GM12878 (cell line): ENCODE data around the gene STYXL1. TPM values are rescaled to one million over a fixed set of nuclear protein-coding genes. Genes with fewer than 3 reads are reported as not detected.

Experiments used
- ATAC-seq: fragments of 200-7000 bp; cut with Tn5 transposase; 3 replicates; pipeline ENCODE4 v1.9.1; 2020; ENCODE audit warnings: mild to moderate bottlenecking, moderate library complexity
- BruUV-seq: library from RNA; stranded (reverse); fragments of 400-500 nt; replicated peaks from 2 replicates; lab custom pipeline; 2021; lab: Mats Ljungman, UMichigan
- CTCF ChIA-PET: fragments of 300-600 bp; sonication (Branson Sonifier 250); formaldehyde crosslinking; extraction: SDS; loops from one replicate; lab custom pipeline; 2021; ENCODE audit warnings: inconsistent platforms; lab: Yijun Ruan, JAX
- POLR2A ChIA-PET: fragments of 350-600 bp; formaldehyde crosslinking; extraction: SDS; loops from one replicate; lab custom pipeline; 2021; ENCODE audit warnings: inconsistent platforms; lab: Charles Lee
- RAD21 ChIA-PET: fragments of 300-600 bp; sonication (Branson Sonifier 250); formaldehyde crosslinking; loops from one replicate; lab custom pipeline; 2023; ENCODE audit warnings: antibody characterized with exemption; ENCODE audit not compliant: unreplicated experiment; lab: Charles Lee
- SMC1A ChIA-PET: fragments of 300-600 bp; sonication (Branson Sonifier 250); formaldehyde crosslinking; loops from one replicate; lab custom pipeline; 2023; ENCODE audit not compliant: unreplicated experiment, uncharacterized antibody; lab: Charles Lee
- DNase-seq: peaks from one replicate; pipeline ENCODE4 v3.0.0-alpha.2; 2011; ENCODE audit warnings: low read depth, low spot score
- FAIRE-seq: peaks from 3 replicates; lab custom pipeline; 2011; peaks lifted over from hg19 to GRCh38; lab: Jason Lieb, UNC
- H2AFZ ChIP-seq: 2 replicates; pipeline ENCODE4 v1.6.0; 2011; ENCODE audit warnings: low read depth, low read length, control low read depth; ENCODE audit not compliant: control insufficient read depth
- H3K27ac ChIP-seq: 2 replicates; pipeline ENCODE4 v1.5.1; 2011; ENCODE audit warnings: control low read depth; ENCODE audit not compliant: control insufficient read depth, insufficient read depth
- H3K27me3 ChIP-seq, 2 experiments: replicated peaks in 1 of 2; 2 replicates each; pipeline versions ENCODE4 v1.6.0 to v1.6.1; 2011; ENCODE audit warnings: low read length in 1 of 2; ENCODE audit not compliant: control insufficient read depth in 2 of 2, insufficient read depth in 2 of 2
- H3K36me3 ChIP-seq, 2 experiments: 2 replicates each; pipeline ENCODE4 v1.5.1; 2011; ENCODE audit warnings: low read length in 1 of 2; ENCODE audit not compliant: control insufficient read depth in 2 of 2, insufficient read depth in 2 of 2
- H3K4me1 ChIP-seq: 2 replicates; pipeline ENCODE4 v1.6.1; 2011; ENCODE audit warnings: mild to moderate bottlenecking, low read length, moderate library complexity, mixed read lengths; ENCODE audit not compliant: control insufficient read depth, insufficient read depth
- H3K4me2 ChIP-seq: 2 replicates; pipeline ENCODE4 v1.6.0; 2011; ENCODE audit warnings: control low read depth; ENCODE audit not compliant: control insufficient read depth, insufficient read depth
- H3K4me3 ChIP-seq: fragments of 200-600 bp; sonication (generic); 2 replicates; pipeline ENCODE4 v1.5.1; 2016
- H3K79me2 ChIP-seq: 2 replicates; pipeline ENCODE4 v1.6.0; 2011; ENCODE audit warnings: low read length; ENCODE audit not compliant: control insufficient read depth, insufficient read depth
- H3K9ac ChIP-seq: 2 replicates; pipeline ENCODE4 v1.8.0; 2011; ENCODE audit warnings: low read length, control low read depth, mixed read lengths; ENCODE audit not compliant: control insufficient read depth, insufficient read depth
- H3K9me3 ChIP-seq: replicated peaks from 3 replicates; pipeline ENCODE4 v1.5.1; 2011; ENCODE audit warnings: mild to moderate bottlenecking, low read length; ENCODE audit not compliant: control insufficient read depth, insufficient read depth
- H4K20me1 ChIP-seq: 2 replicates; pipeline ENCODE4 v1.6.0; 2011; ENCODE audit not compliant: control insufficient read depth, insufficient read depth
- BHLHE40 ChIP-seq, 2 experiments: fragments of 450-650 bp in 1 of 2; IDR thresholded peaks; 2 replicates each; pipeline ENCODE4 v1.6.1; 2011 to 2017; ENCODE audit warnings: low read depth in 2 of 2, borderline replicate concordance in 1 of 2, improper control_type of control experiment in 1 of 2, low read length in 1 of 2, mild to moderate bottlenecking in 1 of 2
- CBFB ChIP-seq: IDR thresholded peaks from 2 replicates; pipeline ENCODE4 v1.6.1; 2016; ENCODE audit warnings: antibody characterized with exemption, low read depth
- ELK1 ChIP-seq: IDR thresholded peaks from 2 replicates; pipeline ENCODE4 v1.6.1; 2012; ENCODE audit warnings: low read depth, low read length, improper control_type of control experiment
- GATAD2B ChIP-seq: fragments of 450-650 bp; conservative IDR thresholded peaks from 2 replicates; pipeline ENCODE4 v1.6.1; 2017; ENCODE audit warnings: low read depth, mild to moderate bottlenecking, moderate library complexity
- JUNB ChIP-seq: IDR thresholded peaks from 2 replicates; pipeline ENCODE4 v1.6.1; 2016; ENCODE audit warnings: antibody characterized with exemption, mild to moderate bottlenecking
- KLF5 ChIP-seq: fragments of 450-650 bp; IDR thresholded peaks from 2 replicates; pipeline ENCODE4 v1.6.1; 2014; ENCODE audit warnings: mild to moderate bottlenecking; ENCODE audit not compliant: partially characterized antibody
- NFYA ChIP-seq: IDR thresholded peaks from 2 replicates; pipeline ENCODE4 v1.6.1; 2011; ENCODE audit warnings: low read depth, mild to moderate bottlenecking, low read length, improper control_type of control experiment, borderline replicate concordance
- PAX8 ChIP-seq: fragments of 450-650 bp; IDR thresholded peaks from 2 replicates; pipeline ENCODE4 v1.6.1; 2017; ENCODE audit warnings: mild to moderate bottlenecking, moderate library complexity
- RFX5 ChIP-seq: IDR thresholded peaks from 2 replicates; pipeline ENCODE4 v1.6.1; 2011; ENCODE audit warnings: low read depth, low read length, improper control_type of control experiment
- SP1 ChIP-seq: IDR thresholded peaks from one replicate; pipeline ENCODE4 v1.6.1; 2011; ENCODE audit warnings: low read depth, low read length
- STAT1 ChIP-seq: fragments of 450-650 bp; conservative IDR thresholded peaks from 2 replicates; pipeline ENCODE4 v1.6.1; 2014; ENCODE audit warnings: antibody characterized with exemption, mild to moderate bottlenecking
- STAT3 ChIP-seq: IDR thresholded peaks from 2 replicates; pipeline ENCODE4 v1.6.1; 2011; ENCODE audit warnings: low read depth, low read length, improper control_type of control experiment
- TARDBP ChIP-seq: IDR thresholded peaks from 2 replicates; pipeline ENCODE4 v1.6.1; 2016; ENCODE audit warnings: borderline replicate concordance
- TCF12 ChIP-seq: IDR thresholded peaks from 2 replicates; pipeline ENCODE4 v1.6.1; 2011; ENCODE audit warnings: low read depth, mild to moderate bottlenecking, low read length
- YY1 ChIP-seq: IDR thresholded peaks from 2 replicates; pipeline ENCODE4 v1.6.1; 2011; ENCODE audit warnings: low read depth, mild to moderate bottlenecking, low read length
- ZNF217 ChIP-seq: fragments of 450-650 bp; IDR thresholded peaks from 2 replicates; pipeline ENCODE4 v1.6.1; 2017; ENCODE audit warnings: antibody characterized with exemption, mild to moderate bottlenecking
- ZNF687 ChIP-seq: fragments of 450-650 bp; IDR thresholded peaks from 2 replicates; pipeline ENCODE4 v1.6.1; 2017; ENCODE audit warnings: mild to moderate bottlenecking, moderate library complexity
- ZZZ3 ChIP-seq: IDR thresholded peaks from 2 replicates; pipeline ENCODE4 v1.6.1; 2011; ENCODE audit warnings: low read depth; ENCODE audit not compliant: control insufficient read depth, insufficient read length
- WGBS: methylation state at CpG from one replicate; pipeline ENCODE4 v1.1.6; 2016; ENCODE audit warnings: low lambda C conversion rate; ENCODE audit not compliant: insufficient replicate concordance, insufficient coverage; ENCODE audit errors: missing lambda C conversion rate; 5-methylcytosine and 5-hydroxymethylcytosine counted together
- in situ Hi-C: fragments of 300-500 bp; cut with MboI; formaldehyde crosslinking; loops from 9 replicates; pipeline ENCODE4 v1.14.3; 2018; ENCODE audit warnings: mixed read lengths
- intact Hi-C: fragments of 100-400 bp; cut with micrococcal nuclease; formaldehyde crosslinking; loops from one replicate; pipeline ENCODE4 v1.14.2; 2022; ENCODE audit not compliant: unreplicated experiment
- polyA plus RNA-seq, 11 experiments: library from polyadenylated mRNA; depleted of rRNA in 4 of 11; unstranded in 6 of 11; stranded (reverse) in 5 of 11; fragments of >200 nt; fragmentation: Nextera tagmentation in 4 of 11; fragmentation: Illumina TruSeq in 1 of 11; extraction: Ambion mirVana in 4 of 11; extraction: Trizol in 1 of 11; gene quantifications; 1 replicate in 1 of 11; 2 replicates in 10 of 11; pipeline versions ENCODE4 v1.2.1 to v1.2.3, GENCODE V29; 2011 to 2016; ENCODE audit warnings: inconsistent platforms in 2 of 11, missing spikeins in 2 of 11, low read depth in 1 of 11
- total RNA-seq, 4 experiments: library from RNA; depleted of rRNA in 3 of 4; stranded (reverse); fragments of >200 nt in 3 of 4; fragmentation: Illumina TruSeq in 1 of 4; extraction: Trizol in 1 of 4; gene quantifications; 2 replicates each; pipeline versions ENCODE4 v1.2.1 to v1.2.3, GENCODE V29; 2013 to 2021
- TF ChIP-seq, protein P1 (sequence below): IDR thresholded peaks from 2 replicates; pipeline ENCODE4 v1.6.1; 2012; ENCODE audit warnings: low read depth, low read length, improper control_type of control experiment

Gene STYXL1
- total and polyA plus RNA-seq, 10 of the 15 experiments (the other 5 are each of a cell fraction or from before 2014, with no cell fraction given), result 18.4 to 65.9 (median 40.7) TPM

GRCh38 chr7:75977743-75978142 is 70.1 kb downstream of the STYXL1 start:
- no peak for ATAC-seq
- no peak overlapping the region for H3K4me2 ChIP-seq
- ChIA-PET SMC1A (no interaction called here), CTCF (no interaction called here), POLR2A (no interaction called here), RAD21 (no interaction called here)
- H3K36me3 ChIP-seq, result peaks cover 5 to 21% of the 10 kb centered on the region in 2 experiments; a peak in 3 of 4 replicates
- no peak overlapping the region for H2AFZ ChIP-seq
- BruUV-seq, result no TSS peak
- 93% methylated on average over 8 of the region's 8 CpGs for WGBS
- no peaks in the 10 kb centered on the region for H3K9me3 ChIP-seq
- H3K4me1 ChIP-seq, result no peaks in the 10 kb centered on the region
- TF ChIP-seq RFX5 (no peak), ZZZ3 (no peak), NFYA (no peak), KLF5 (no peak), STAT1 (no peak), ZNF687 (no peak), CBFB (no peak), BHLHE40 (IDR thresholded peaks at IDR 0.05; ENCODE audit: borderline replicate concordance in 1 of 2, low read depth in 2 of 2, low read length in 1 of 2) (no peak), YY1 (no peak), ZNF217 (no peak), TARDBP (no peak), PAX8 (no peak), STAT3 (no peak), SP1 (no peak), GATAD2B (no peak), TCF12 (no peak), JUNB (no peak), ELK1 (no peak)
- TF ChIP-seq, protein P1, sequence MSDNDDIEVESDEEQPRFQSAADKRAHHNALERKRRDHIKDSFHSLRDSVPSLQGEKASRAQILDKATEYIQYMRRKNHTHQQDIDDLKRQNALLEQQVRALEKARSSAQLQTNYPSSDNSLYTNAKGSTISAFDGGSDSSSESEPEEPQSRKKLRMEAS, result no peak
- H3K79me2 ChIP-seq, result no peaks in the 10 kb centered on the region
- no peak overlapping the region for H3K4me3 ChIP-seq
- intact Hi-C loops (no loop called here), in situ Hi-C loops (no loop called here)
- no peak overlapping the region for H3K9ac ChIP-seq
- DNase-seq, result no peak
- no peak overlapping the region for H3K27ac ChIP-seq
- H3K27me3 ChIP-seq, result no peaks in the 10 kb centered on the region
- H4K20me1 ChIP-seq, result no peaks in the 10 kb centered on the region
- no peak for FAIRE-seq
